ENCODE data around the gene ATP2A3.

DNA sequence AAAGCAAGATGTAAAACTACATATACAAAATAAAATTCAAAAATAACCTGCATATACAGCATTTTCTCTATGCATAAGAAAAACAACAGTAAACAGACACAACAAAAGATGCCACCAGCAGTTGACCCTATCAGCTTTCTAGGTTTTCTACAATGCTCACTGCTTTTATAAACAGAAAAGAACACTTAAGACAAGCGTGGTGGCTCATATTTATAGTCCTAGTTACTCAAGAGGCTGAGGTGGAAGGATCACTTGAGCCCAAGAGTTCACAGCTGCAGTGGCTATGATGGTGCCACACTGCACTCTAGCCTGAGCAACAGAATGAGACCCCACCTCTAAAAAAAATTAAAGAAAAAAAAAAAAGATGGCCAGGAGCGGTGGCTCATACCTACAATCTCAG, 46.5 kb upstream of the ATP2A3 start:
- TF ChIP-seq, protein P1, sequence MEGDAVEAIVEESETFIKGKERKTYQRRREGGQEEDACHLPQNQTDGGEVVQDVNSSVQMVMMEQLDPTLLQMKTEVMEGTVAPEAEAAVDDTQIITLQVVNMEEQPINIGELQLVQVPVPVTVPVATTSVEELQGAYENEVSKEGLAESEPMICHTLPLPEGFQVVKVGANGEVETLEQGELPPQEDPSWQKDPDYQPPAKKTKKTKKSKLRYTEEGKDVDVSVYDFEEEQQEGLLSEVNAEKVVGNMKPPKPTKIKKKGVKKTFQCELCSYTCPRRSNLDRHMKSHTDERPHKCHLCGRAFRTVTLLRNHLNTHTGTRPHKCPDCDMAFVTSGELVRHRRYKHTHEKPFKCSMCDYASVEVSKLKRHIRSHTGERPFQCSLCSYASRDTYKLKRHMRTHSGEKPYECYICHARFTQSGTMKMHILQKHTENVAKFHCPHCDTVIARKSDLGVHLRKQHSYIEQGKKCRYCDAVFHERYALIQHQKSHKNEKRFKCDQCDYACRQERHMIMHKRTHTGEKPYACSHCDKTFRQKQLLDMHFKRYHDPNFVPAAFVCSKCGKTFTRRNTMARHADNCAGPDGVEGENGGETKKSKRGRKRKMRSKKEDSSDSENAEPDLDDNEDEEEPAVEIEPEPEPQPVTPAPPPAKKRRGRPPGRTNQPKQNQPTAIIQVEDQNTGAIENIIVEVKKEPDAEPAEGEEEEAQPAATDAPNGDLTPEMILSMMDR (IDR thresholded peaks at IDR 0.05; ENCODE audit: low read length), result no peak
- TF ChIP-seq EZH2 (IDR thresholded peaks at IDR 0.05; ENCODE audit: borderline replicate concordance, low read length), result no peak

All from OCI-LY1 (cell line).